Spleen (tissue), 11 donors: Measurements from ENCODE around the gene ZNF672. TPM values are rescaled to one million over a fixed set of nuclear protein-coding genes. Genes with fewer than 3 reads are reported as not detected.

Experiments used
- DNase-seq: peaks from one replicate; pipeline ENCODE4 v3.0.0-alpha.2; 2020
- H3K27ac ChIP-seq, 8 donors: fragments of 200-600 bp; sonication (generic) in 7 of 8; 1 replicate in 4 of 8; 2 replicates in 4 of 8; pipeline versions ENCODE4 v1.5.0 to v1.8.0; 2016 to 2021; ENCODE audit warnings: inconsistent platforms in 4 of 8, mild to moderate bottlenecking in 4 of 8, moderate library complexity in 1 of 8
- H3K27me3 ChIP-seq, 7 donors: fragments of 200-600 bp; sonication (generic) in 6 of 7; replicated peaks in 1 of 7; 1 replicate in 4 of 7; 2 replicates in 3 of 7; pipeline versions ENCODE4 v1.5.0 to v1.8.0; 2016 to 2021; ENCODE audit warnings: inconsistent platforms in 3 of 7, mild to moderate bottlenecking in 1 of 7
- H3K36me3 ChIP-seq, 6 donors: fragments of 200-600 bp; sonication (generic) in 5 of 6; 1 replicate in 4 of 6; 2 replicates in 2 of 6; pipeline versions ENCODE4 v1.5.0 to v1.8.0; 2016 to 2021; ENCODE audit warnings: inconsistent platforms in 2 of 6
- H3K4me1 ChIP-seq, 6 donors: fragments of 200-600 bp; sonication (generic) in 5 of 6; 1 replicate in 3 of 6; 2 replicates in 3 of 6; pipeline versions ENCODE4 v1.5.0 to v1.8.0; 2016 to 2021; ENCODE audit warnings: inconsistent platforms in 3 of 6
- H3K4me3 ChIP-seq, 8 donors: fragments of 200-600 bp; sonication (generic) in 7 of 8; 1 replicate in 4 of 8; 2 replicates in 4 of 8; pipeline versions ENCODE4 v1.5.0 to v1.8.0; 2016 to 2021; ENCODE audit warnings: inconsistent platforms in 4 of 8, mild to moderate bottlenecking in 4 of 8, moderate library complexity in 2 of 8
- H3K9me3 ChIP-seq, 8 donors: fragments of 200-600 bp; sonication (generic) in 7 of 8; 1 replicate in 4 of 8; 2 replicates in 4 of 8; pipeline versions ENCODE4 v1.5.0 to v1.8.0; 2016 to 2021; ENCODE audit warnings: inconsistent platforms in 4 of 8
- CTCF ChIP-seq, 11 experiments: fragments of 200-600 bp in 7 of 11; fragments of 450-650 bp in 4 of 11; sonication (generic) in 4 of 11; IDR thresholded peaks in 8 of 11; conservative IDR thresholded peaks in 3 of 11; 1 replicate in 7 of 11; 2 replicates in 4 of 11; pipeline versions ENCODE4 v1.4.0 to v1.8.0; 2016 to 2021; ENCODE audit warnings: antibody characterized with exemption in 11 of 11, inconsistent platforms in 4 of 11, mild to moderate bottlenecking in 1 of 11
- POLR2A ChIP-seq, 3 donors: fragments of 450-650 bp; IDR thresholded peaks; one replicate each; pipeline ENCODE4 v1.5.1; 2017; ENCODE audit warnings: antibody characterized with exemption in 3 of 3, mild to moderate bottlenecking in 1 of 3
- POLR2AphosphoS5 ChIP-seq, 3 donors: sonication (generic); formaldehyde crosslinking; IDR thresholded peaks; one replicate each; pipeline ENCODE4 v1.5.1; 2017; ENCODE audit warnings: antibody characterized with exemption in 3 of 3
- WGBS, 5 donors: extraction: QIAGEN DNeasy Blood & Tissue Kit in 3 of 5; methylation state at CpG; one replicate each; pipeline versions ENCODE4 v1.1.5 to v1.1.7; 2013 to 2018; 5-methylcytosine and 5-hydroxymethylcytosine counted together
- intact Hi-C: fragments of 100-400 bp; cut with DNase I; formaldehyde crosslinking; loops from one replicate; pipeline ENCODE4 v1.15.0; 2023; ENCODE audit warnings: low total_unique reads
- polyA plus RNA-seq, 3 donors: library from polyadenylated mRNA; stranded (reverse); fragments of 200-250 nt; gene quantifications; one replicate each; pipeline ENCODE4 v1.2.1, GENCODE V29; 2013
- total RNA-seq, 7 donors: library from RNA; depleted of rRNA in 3 of 7; stranded (reverse); fragments of >200 nt in 3 of 7; fragmentation: NEBNext Ultra II Directional in 4 of 7; extraction: Animal tissue kit (Norgen Biotek cat#: 25700) in 4 of 7; gene quantifications; one replicate each; pipeline versions ENCODE4 v1.1.0 to v1.2.1, GENCODE V29; 2016 to 2021
- donor health status: healthy with polysubstance abuse.
- donor health status: DM: no; HTN: no; CAD: no; lungs with moderate emphysema.
- donor health status: DM: no; HTN: no; CAD: no.
- donor health status: Bipolar disorder and iron deficiency.
- donor health status: healthy.
- donor health status: DM: no; HTN: no; CAD: no.
- donor health status: DM: yes; HTN: yes; CAD: no.

The ZNF672 gene
- total and polyA plus RNA-seq, 10 donors, result 13.2 to 43.1 (median 36.1) TPM

GRCh38 chr1:248831842-248832241 lies 6.2 kb upstream of the ZNF672 start:
- Histone ChIP-seq H3K27me3 (no peaks in the 10 kb centered on the region), H3K27ac (no peak overlapping the region), H3K9me3 (no peaks in the 10 kb centered on the region), H3K4me1 (peaks cover 4 to 41% (median 18%) of the 10 kb centered on the region in 6 donors), H3K4me3 (no peak overlapping the region), H3K36me3 (no peaks in the 10 kb centered on the region)
- TF ChIP-seq POLR2A (IDR thresholded peaks at IDR 0.05) (no peak), CTCF (IDR thresholded peaks at IDR 0.05 in 8 of 11, conservative IDR thresholded peaks at IDR 0.05 in 3 of 11) (no peak), POLR2AphosphoS5 (IDR thresholded peaks at IDR 0.05) (no peak)
- 88 to 98% (median 93%) methylated on average over 1 of the region's 1 CpG for WGBS, 5 donors
- intact Hi-C loops, result no loop called here
- DNase-seq, result no peak

- no peaks in the 10 kb centered on the region for H3K36me3 ChIP-seq
- H3K9me3 ChIP-seq, result no peaks in the 10 kb centered on the region
- TF ChIP-seq POLR2A (IDR thresholded peaks at IDR 0.05) (no peak), POLR2AphosphoS5 (IDR thresholded peaks at IDR 0.05) (peak in 1 of 3 donors; percentile 45)
- DNase-seq, result peak; percentile 67
- peak overlapping the region in 3 of 8 donors; percentile 30 to 63 (median 56) for H3K27ac ChIP-seq
- no peaks in the 10 kb centered on the region for H3K27me3 ChIP-seq
- peaks cover 8 to 34% (median 23%) of the 10 kb centered on the region in 6 donors for H3K4me1 ChIP-seq
- H3K4me3 ChIP-seq, result no peak overlapping the region
- WGBS, 5 donors, result 19 to 46% (median 30%) methylated on average over 7 of the region's 7 CpGs
- intact Hi-C loops, result no loop called here
Measured at GRCh38 chr1:248834343-248834940, 3.6 kb upstream of the ZNF672 start.

- Histone ChIP-seq H3K27me3 (no peaks in the 10 kb centered on the region), H3K36me3 (peaks cover 0 to 9% (median 0%) of the 10 kb centered on the region in 6 donors), H3K27ac (peak overlapping the region; percentile 98 to 100 (median 100)), H3K9me3 (no peaks in the 10 kb centered on the region), H3K4me3 (peak overlapping the region; percentile 70 to 89 (median 74)), H3K4me1 (peaks cover 22 to 62% (median 50%) of the 10 kb centered on the region in 6 donors)
- TF ChIP-seq POLR2AphosphoS5 (IDR thresholded peaks at IDR 0.05) (no peak), POLR2A (IDR thresholded peaks at IDR 0.05) (no peak), CTCF (IDR thresholded peaks at IDR 0.05 in 8 of 11, conservative IDR thresholded peaks at IDR 0.05 in 3 of 11) (no peak)
- no peak for DNase-seq
- 45 to 50% (median 48%) methylated on average over 11 of the region's 11 CpGs for WGBS, 5 donors
- intact Hi-C loops, result no loop called here
Measured at GRCh38 chr1:248837045-248837780, 811 bp upstream of the ZNF672 start.

GRCh38 chr1:248838357-248839167 lies 538 bp downstream of the ZNF672 start:
- Histone ChIP-seq H3K9me3 (no peaks in the 10 kb centered on the region), H3K4me3 (peak overlapping the region; percentile 70 to 89 (median 74)), H3K27me3 (no peaks in the 10 kb centered on the region), H3K4me1 (peaks cover 25 to 72% (median 57%) of the 10 kb centered on the region in 6 donors), H3K27ac (peak overlapping the region; percentile 98 to 100 (median 100)), H3K36me3 (peaks cover 0 to 22% (median 0%) of the 10 kb centered on the region in 6 donors)
- peak; percentile 94 to 98 (median 95) for TF ChIP-seq POLR2AphosphoS5 (IDR thresholded peaks at IDR 0.05)
- TF ChIP-seq CTCF (IDR thresholded peaks at IDR 0.05 in 8 of 11, conservative IDR thresholded peaks at IDR 0.05 in 3 of 11), result peak in 2 of 11 experiments; percentile 13 to 19
- TF ChIP-seq POLR2A (IDR thresholded peaks at IDR 0.05), result peak; percentile 46 to 57 (median 54)
- 0 to 1% (median 0%) methylated on average over 27 to 82 of the region's 82 CpGs for WGBS, 5 donors
- intact Hi-C loops, result no loop called here
- DNase-seq, result peak; percentile 98
